ENCODE data around the gene ERO1A.
A peak's percentile ranks its signal among the peaks of the same experiment; 100 is the strongest.

ERO1A gene, protein sequence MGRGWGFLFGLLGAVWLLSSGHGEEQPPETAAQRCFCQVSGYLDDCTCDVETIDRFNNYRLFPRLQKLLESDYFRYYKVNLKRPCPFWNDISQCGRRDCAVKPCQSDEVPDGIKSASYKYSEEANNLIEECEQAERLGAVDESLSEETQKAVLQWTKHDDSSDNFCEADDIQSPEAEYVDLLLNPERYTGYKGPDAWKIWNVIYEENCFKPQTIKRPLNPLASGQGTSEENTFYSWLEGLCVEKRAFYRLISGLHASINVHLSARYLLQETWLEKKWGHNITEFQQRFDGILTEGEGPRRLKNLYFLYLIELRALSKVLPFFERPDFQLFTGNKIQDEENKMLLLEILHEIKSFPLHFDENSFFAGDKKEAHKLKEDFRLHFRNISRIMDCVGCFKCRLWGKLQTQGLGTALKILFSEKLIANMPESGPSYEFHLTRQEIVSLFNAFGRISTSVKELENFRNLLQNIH

DNA sequence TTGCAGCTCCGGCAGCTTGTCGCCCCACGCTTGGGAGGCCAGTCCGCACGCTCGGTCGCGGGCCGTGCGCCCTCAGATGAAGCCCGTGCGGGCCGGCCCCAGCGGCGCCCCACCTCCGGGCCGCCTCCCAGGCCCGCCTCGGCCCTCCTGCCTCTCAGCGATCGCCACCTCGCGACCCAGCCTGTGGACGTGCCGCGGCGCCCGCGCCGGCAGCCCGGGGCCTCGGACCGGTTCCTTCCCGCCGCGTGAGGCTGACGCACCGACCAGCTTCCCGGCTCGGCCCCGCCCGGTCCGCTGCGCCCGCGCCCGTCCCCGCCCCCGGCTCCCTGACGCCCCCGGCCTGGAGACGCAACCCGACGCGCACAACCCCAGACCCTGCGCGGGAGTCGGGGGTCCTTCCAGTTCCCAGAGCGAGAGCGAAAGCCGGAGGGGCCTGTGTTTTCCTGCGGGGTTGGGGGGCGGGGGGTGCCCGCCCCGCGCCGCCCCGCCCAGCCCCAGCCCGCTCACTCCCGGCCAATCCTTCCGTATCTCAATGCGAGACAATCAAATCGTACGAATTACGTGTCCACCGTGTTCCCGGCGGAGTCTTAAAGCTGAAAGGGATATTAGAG is at the start of gene ERO1A:
Gene ERO1A, minus strand, starts transcription at position 78 of the 611 bp plus-strand sequence. Its CDS starts 77 bp downstream, at position 1.
- Histone ChIP-seq H3K36me3 (ENCODE audit: control insufficient read depth in 2 of 2, insufficient read depth in 2 of 2, low read length in 2 of 2) (no peaks in the 10 kb centered on the region), H3K9me3 (ENCODE audit: control insufficient read depth in 2 of 2, low read length in 2 of 2) (no peaks in the 10 kb centered on the region), H3K27ac (ENCODE audit: low read depth in 2 of 2, low read length in 2 of 2) (peak within 1 kb of the TSS; percentile 97 to 98), H3K27me3 (ENCODE audit: control insufficient read depth in 2 of 2, insufficient read depth in 2 of 2, low read length in 2 of 2) (no peaks in the 10 kb centered on the region), H3K4me1 (ENCODE audit: control insufficient read depth in 2 of 2, insufficient read depth in 2 of 2, low read length in 2 of 2) (peaks cover 2 to 20% of the 10 kb centered on the region in 2 donors), H3K4me3 (ENCODE audit: low read length in 2 of 2) (peak within 1 kb of the TSS; percentile 88 to 92), H3K9ac (ENCODE audit: low read depth in 1 of 2, low read length in 2 of 2) (peak within 1 kb of the TSS; percentile 96 to 99)

DNA sequence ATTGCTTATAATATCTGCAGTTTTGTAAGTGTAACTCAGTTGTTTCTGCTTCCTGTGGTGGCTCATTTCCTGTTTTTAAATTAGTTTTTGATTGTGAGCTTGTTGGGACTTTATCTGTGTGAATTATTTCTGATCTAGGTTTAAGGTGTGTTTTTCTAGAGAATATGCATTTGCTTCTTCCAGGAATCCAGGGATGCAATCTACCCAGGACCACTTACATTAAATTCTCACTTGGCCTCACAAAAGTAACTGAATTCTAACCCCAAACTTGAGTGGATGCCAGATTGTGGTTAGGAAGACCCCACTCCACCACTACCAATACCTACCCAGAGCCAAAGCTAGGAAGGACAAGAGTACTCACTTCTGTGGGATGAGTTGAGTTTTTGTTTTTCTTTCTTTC is 46.5 kb upstream of the ERO1A start:
- Histone ChIP-seq H3K4me3 (ENCODE audit: low read length in 2 of 2) (peak overlapping the region in 1 of 2 donors; percentile 13), H3K4me1 (ENCODE audit: control insufficient read depth in 2 of 2, insufficient read depth in 2 of 2, low read length in 2 of 2) (no peaks in the 10 kb centered on the region), H3K27me3 (ENCODE audit: control insufficient read depth in 2 of 2, insufficient read depth in 2 of 2, low read length in 2 of 2) (no peaks in the 10 kb centered on the region), H3K9me3 (ENCODE audit: control insufficient read depth in 2 of 2, low read length in 2 of 2) (no peaks in the 10 kb centered on the region), H3K9ac (ENCODE audit: low read depth in 1 of 2, low read length in 2 of 2) (no peak overlapping the region), H3K36me3 (ENCODE audit: control insufficient read depth in 2 of 2, insufficient read depth in 2 of 2, low read length in 2 of 2) (peaks cover 6 to 9% of the 10 kb centered on the region in 2 donors), H3K27ac (ENCODE audit: low read depth in 2 of 2, low read length in 2 of 2) (peak overlapping the region; percentile 70 to 75)

DNA sequence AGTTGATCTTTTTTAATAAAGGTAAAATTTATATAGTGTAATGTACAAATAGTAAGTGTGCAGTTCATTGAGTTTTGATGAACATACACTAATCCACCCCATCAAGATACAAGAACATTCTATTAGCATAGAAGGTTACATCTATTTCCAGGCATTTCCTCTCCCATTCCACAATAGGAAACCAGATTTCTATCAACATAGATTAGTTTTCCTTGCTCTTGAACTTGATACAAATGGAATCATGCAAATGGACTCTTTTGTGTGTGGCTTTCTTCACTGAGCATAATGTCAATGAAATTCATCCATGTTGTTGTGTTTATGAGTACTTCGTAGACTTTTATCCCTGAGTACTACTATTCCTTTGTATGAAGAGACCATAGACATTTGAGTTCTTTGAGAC is 45.4 kb upstream of the ERO1A start:
- no peaks in the 10 kb centered on the region for H3K4me1 ChIP-seq (ENCODE audit: control insufficient read depth in 2 of 2, insufficient read depth in 2 of 2, low read length in 2 of 2)
- H3K9ac ChIP-seq (ENCODE audit: low read depth in 1 of 2, low read length in 2 of 2) = no peak overlapping the region
- H3K27ac ChIP-seq (ENCODE audit: low read depth in 2 of 2, low read length in 2 of 2) = no peak overlapping the region

DNA sequence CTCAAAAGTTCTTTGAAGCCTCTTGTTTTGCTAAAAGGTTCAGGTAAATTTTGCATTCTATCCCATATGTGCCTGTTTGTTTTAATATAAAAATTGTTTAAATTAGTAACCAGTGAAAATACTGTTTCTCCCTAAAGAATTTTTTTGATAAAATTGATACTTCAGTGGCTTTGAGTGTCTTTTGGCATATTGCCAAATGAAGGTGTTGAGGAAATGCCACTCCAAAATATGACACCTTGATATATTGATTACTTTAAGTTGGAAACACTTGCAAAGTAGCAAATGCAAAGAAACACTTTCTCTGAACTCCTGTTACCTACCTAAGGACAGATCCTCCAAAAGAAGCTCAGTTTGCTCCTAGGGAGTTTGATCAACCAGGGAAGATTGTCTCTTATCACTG is 43.1 kb upstream of the ERO1A start:
- no peak overlapping the region for H3K4me3 ChIP-seq (ENCODE audit: low read length in 2 of 2)
- H3K27ac ChIP-seq (ENCODE audit: low read depth in 2 of 2, low read length in 2 of 2) = no peak overlapping the region
- H3K36me3 ChIP-seq (ENCODE audit: control insufficient read depth in 2 of 2, insufficient read depth in 2 of 2, low read length in 2 of 2) = peaks cover 0 to 1% of the 10 kb centered on the region in 2 donors
- no peaks in the 10 kb centered on the region for H3K9me3 ChIP-seq (ENCODE audit: control insufficient read depth in 2 of 2, low read length in 2 of 2)
- no peak overlapping the region for H3K9ac ChIP-seq (ENCODE audit: low read depth in 1 of 2, low read length in 2 of 2)
- no peaks in the 10 kb centered on the region for H3K4me1 ChIP-seq (ENCODE audit: control insufficient read depth in 2 of 2, insufficient read depth in 2 of 2, low read length in 2 of 2)
- H3K27me3 ChIP-seq (ENCODE audit: control insufficient read depth in 2 of 2, insufficient read depth in 2 of 2, low read length in 2 of 2) = no peaks in the 10 kb centered on the region

More for the DNA sequence above, 45.4 kb upstream of the ERO1A start:
- Histone ChIP-seq H3K36me3 (ENCODE audit: control insufficient read depth in 2 of 2, insufficient read depth in 2 of 2, low read length in 2 of 2) (peaks cover 0 to 6% of the 10 kb centered on the region in 2 donors), H3K4me3 (ENCODE audit: low read length in 2 of 2) (no peak overlapping the region), H3K27me3 (ENCODE audit: control insufficient read depth in 2 of 2, insufficient read depth in 2 of 2, low read length in 2 of 2) (no peaks in the 10 kb centered on the region), H3K9me3 (ENCODE audit: control insufficient read depth in 2 of 2, low read length in 2 of 2) (no peaks in the 10 kb centered on the region)

DNA sequence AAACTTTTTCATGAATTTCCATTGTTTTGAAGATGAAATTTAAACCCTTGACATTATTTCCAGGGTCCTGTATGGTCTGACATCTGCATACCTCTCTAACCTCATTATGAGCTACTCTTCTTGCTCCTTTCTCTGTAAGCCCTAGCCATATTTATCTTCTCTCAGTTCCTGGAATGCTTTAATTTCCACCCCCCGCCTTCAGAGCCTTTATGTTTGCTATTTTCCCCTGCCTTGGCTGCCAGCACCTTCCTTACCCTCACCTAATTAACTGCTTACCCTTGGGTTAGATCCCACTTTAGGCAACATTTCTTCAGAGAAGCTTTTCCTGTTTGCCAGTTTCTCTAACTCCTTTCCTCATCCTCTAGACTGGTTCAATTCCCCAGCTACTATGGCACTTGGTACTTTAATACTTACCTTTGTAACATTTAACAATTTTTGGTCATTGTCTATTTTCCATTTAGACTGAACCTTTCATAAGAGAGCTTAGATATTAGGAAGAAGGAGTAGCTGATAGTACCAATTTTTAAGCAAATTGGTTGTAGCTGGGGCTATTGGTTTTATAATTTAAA is 40.6 kb upstream of the ERO1A start:
- Histone ChIP-seq H3K9me3 (ENCODE audit: control insufficient read depth in 2 of 2, low read length in 2 of 2) (no peaks in the 10 kb centered on the region), H3K36me3 (ENCODE audit: control insufficient read depth in 2 of 2, insufficient read depth in 2 of 2, low read length in 2 of 2) (peaks cover 0 to 5% of the 10 kb centered on the region in 2 donors), H3K27me3 (ENCODE audit: control insufficient read depth in 2 of 2, insufficient read depth in 2 of 2, low read length in 2 of 2) (no peaks in the 10 kb centered on the region), H3K4me1 (ENCODE audit: control insufficient read depth in 2 of 2, insufficient read depth in 2 of 2, low read length in 2 of 2) (no peaks in the 10 kb centered on the region), H3K27ac (ENCODE audit: low read depth in 2 of 2, low read length in 2 of 2) (no peak overlapping the region), H3K4me3 (ENCODE audit: low read length in 2 of 2) (no peak overlapping the region), H3K9ac (ENCODE audit: low read depth in 1 of 2, low read length in 2 of 2) (no peak overlapping the region)

DNA sequence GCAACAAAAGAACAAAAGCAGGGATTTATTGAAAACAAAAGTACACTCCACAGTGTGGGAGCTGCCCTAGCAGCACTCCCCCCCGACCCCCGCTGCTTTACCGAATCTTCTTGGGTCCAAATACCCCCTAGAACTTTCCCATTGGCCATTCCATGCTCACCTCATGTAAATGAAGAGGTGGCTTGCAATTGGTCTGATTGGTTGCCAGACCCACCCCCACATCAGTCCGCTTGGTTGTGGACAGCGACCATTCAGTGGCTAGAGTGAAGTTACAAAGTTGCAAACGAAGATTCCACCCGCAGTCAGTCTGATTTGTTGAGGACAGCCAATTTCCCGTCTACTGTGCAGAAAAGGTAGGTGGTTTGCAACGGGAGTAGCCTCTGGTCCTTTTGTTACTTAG is 38.5 kb upstream of the ERO1A start:
- no peaks in the 10 kb centered on the region for H3K9me3 ChIP-seq (ENCODE audit: control insufficient read depth in 2 of 2, low read length in 2 of 2)
- H3K4me1 ChIP-seq (ENCODE audit: control insufficient read depth in 2 of 2, insufficient read depth in 2 of 2, low read length in 2 of 2) = no peaks in the 10 kb centered on the region
- no peak overlapping the region for H3K9ac ChIP-seq (ENCODE audit: low read depth in 1 of 2, low read length in 2 of 2)
- H3K36me3 ChIP-seq (ENCODE audit: control insufficient read depth in 2 of 2, insufficient read depth in 2 of 2, low read length in 2 of 2) = peaks cover 0 to 5% of the 10 kb centered on the region in 2 donors
- no peak overlapping the region for H3K27ac ChIP-seq (ENCODE audit: low read depth in 2 of 2, low read length in 2 of 2)
- no peaks in the 10 kb centered on the region for H3K27me3 ChIP-seq (ENCODE audit: control insufficient read depth in 2 of 2, insufficient read depth in 2 of 2, low read length in 2 of 2)
- no peak overlapping the region for H3K4me3 ChIP-seq (ENCODE audit: low read length in 2 of 2)

DNA sequence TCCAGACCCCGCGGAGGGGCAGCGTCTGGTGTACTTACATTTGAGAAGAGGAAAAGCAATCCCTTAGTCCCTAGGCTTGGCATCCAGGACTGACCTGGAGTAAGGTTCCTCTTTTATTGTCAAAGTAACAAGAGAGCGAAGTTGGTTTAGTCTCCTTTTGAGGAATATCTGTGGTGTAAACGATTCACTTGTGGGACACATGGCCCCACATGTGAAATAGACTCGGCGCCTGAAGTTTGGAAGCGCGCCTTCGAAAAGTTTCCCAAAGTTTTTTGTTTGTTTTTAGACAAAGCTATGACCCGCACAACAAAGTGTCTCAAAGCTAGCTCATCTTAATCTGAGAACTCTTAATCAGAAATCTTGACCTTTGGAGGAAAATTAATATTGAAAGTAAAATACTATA is 35.4 kb upstream of the ERO1A start:
- H3K36me3 ChIP-seq (ENCODE audit: control insufficient read depth in 2 of 2, insufficient read depth in 2 of 2, low read length in 2 of 2) = peaks cover 3 to 8% of the 10 kb centered on the region in 2 donors
- peak overlapping the region; percentile 88 to 91 for H3K4me3 ChIP-seq (ENCODE audit: low read length in 2 of 2)
- no peaks in the 10 kb centered on the region for H3K4me1 ChIP-seq (ENCODE audit: control insufficient read depth in 2 of 2, insufficient read depth in 2 of 2, low read length in 2 of 2)
- no peaks in the 10 kb centered on the region for H3K27me3 ChIP-seq (ENCODE audit: control insufficient read depth in 2 of 2, insufficient read depth in 2 of 2, low read length in 2 of 2)
- peak overlapping the region; percentile 92 to 96 for H3K9ac ChIP-seq (ENCODE audit: low read depth in 1 of 2, low read length in 2 of 2)
- H3K9me3 ChIP-seq (ENCODE audit: control insufficient read depth in 2 of 2, low read length in 2 of 2) = no peaks in the 10 kb centered on the region
- H3K27ac ChIP-seq (ENCODE audit: low read depth in 2 of 2, low read length in 2 of 2) = peak overlapping the region; percentile 84 to 88

DNA sequence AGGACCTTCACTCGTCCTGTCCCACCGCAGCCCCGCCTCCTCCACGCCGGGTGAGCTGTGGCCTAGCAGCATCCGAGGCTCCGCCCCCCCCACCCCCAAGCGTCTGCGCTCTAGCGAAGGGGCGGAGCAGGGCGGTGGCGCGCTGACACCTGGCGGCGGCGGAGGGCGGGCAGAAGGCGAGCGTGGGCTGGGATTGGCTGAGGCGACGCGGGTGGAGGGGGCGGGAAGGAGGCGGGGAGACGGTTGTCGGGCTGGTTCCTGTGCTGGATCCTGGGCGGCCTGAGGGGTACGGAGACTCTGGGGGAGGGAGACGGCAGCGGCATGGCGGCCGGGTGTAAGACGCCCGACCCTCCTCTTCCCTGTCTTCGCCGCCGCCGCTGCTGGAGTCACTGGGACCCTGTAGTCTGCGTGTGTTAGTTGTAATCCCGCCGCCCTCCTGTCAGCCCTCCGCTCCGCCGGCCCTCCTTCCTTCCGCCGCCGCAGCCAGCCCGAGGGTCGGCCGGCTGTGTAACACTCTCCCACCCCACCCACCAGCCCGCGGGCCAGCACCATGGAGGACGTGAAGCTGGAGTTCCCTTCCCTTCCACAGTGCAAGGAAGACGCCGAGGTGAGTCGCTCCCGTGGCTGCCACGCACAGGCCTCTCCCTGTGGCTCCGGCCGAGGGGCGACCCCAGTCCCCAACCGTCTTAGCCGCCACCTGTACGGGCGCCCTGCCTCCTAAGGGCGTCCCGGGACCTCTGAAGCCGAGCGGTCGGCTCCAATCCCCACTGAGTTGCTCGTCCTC is 34.8 kb upstream of the ERO1A start, which contains the start of gene STYX:
Gene STYX, plus strand, starts transcription at position 242 of the 784 bp plus-strand sequence. Its CDS starts 309 bp downstream, at position 551.
- Histone ChIP-seq H3K27me3 (ENCODE audit: control insufficient read depth in 2 of 2, insufficient read depth in 2 of 2, low read length in 2 of 2) (no peaks in the 10 kb centered on the region), H3K4me1 (ENCODE audit: control insufficient read depth in 2 of 2, insufficient read depth in 2 of 2, low read length in 2 of 2) (no peaks in the 10 kb centered on the region), H3K4me3 (ENCODE audit: low read length in 2 of 2) (peak within 1 kb of the TSS; percentile 88 to 91), H3K36me3 (ENCODE audit: control insufficient read depth in 2 of 2, insufficient read depth in 2 of 2, low read length in 2 of 2) (peaks cover 3 to 13% of the 10 kb centered on the region in 2 donors), H3K9ac (ENCODE audit: low read depth in 1 of 2, low read length in 2 of 2) (peak within 1 kb of the TSS; percentile 92 to 96), H3K9me3 (ENCODE audit: control insufficient read depth in 2 of 2, low read length in 2 of 2) (no peaks in the 10 kb centered on the region), H3K27ac (ENCODE audit: low read depth in 2 of 2, low read length in 2 of 2) (peak within 1 kb of the TSS; percentile 84 to 88)

DNA sequence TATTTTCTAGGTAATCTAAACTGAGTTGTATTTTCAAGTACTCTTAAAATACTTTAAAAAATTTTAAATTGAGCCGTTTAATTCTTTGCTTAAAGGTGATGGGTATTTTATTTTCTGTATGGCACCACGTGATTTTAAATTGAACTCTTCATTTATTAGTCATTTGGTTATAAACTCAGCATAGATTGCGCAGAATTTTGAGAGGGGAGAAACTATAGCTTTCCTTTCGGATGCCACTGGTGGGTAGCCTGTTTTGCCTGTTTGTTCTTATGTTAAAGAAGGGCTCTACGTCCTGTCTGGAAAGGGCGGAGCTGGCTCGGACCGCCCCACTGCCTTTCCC is 34.2 kb upstream of the ERO1A start:
- peak overlapping the region in 1 of 2 donors; percentile 32 for H3K9ac ChIP-seq (ENCODE audit: low read depth in 1 of 2, low read length in 2 of 2)
- H3K9me3 ChIP-seq (ENCODE audit: control insufficient read depth in 2 of 2, low read length in 2 of 2) = no peaks in the 10 kb centered on the region
- H3K4me3 ChIP-seq (ENCODE audit: low read length in 2 of 2) = peak overlapping the region; percentile 56 to 73
- H3K4me1 ChIP-seq (ENCODE audit: control insufficient read depth in 2 of 2, insufficient read depth in 2 of 2, low read length in 2 of 2) = no peaks in the 10 kb centered on the region
- peaks cover 7 to 17% of the 10 kb centered on the region in 2 donors for H3K36me3 ChIP-seq (ENCODE audit: control insufficient read depth in 2 of 2, insufficient read depth in 2 of 2, low read length in 2 of 2)
- H3K27ac ChIP-seq (ENCODE audit: low read depth in 2 of 2, low read length in 2 of 2) = peak overlapping the region; percentile 1 to 38
- H3K27me3 ChIP-seq (ENCODE audit: control insufficient read depth in 2 of 2, insufficient read depth in 2 of 2, low read length in 2 of 2) = no peaks in the 10 kb centered on the region

All from mucosa of rectum (tissue), 2 donors.